Panc1 (cell line): Measurements from ENCODE around the gene SORCS1. TPM values are rescaled to one million over a fixed set of nuclear protein-coding genes. Genes with fewer than 3 reads are reported as not detected.

Experiments
- ATAC-seq: fragments of 200-7000 bp; cut with Tn5 transposase; 2 replicates; pipeline ENCODE4 v1.9.1; 2020; ENCODE audit warnings: mild to moderate bottlenecking, moderate library complexity
- BruUV-seq: library from RNA; stranded (reverse); fragments of 400-500 nt; replicated peaks from 2 replicates; lab custom pipeline; 2021; lab: Mats Ljungman, UMichigan
- CTCF ChIA-PET: fragments of 300-600 bp; sonication (Branson Sonifier 250); formaldehyde crosslinking; loops from one replicate; lab custom pipeline; 2022; ENCODE audit warnings: antibody characterized with exemption; lab: Charles Lee
- POLR2A ChIA-PET: fragments of 300-600 bp; sonication (Branson Sonifier 250); formaldehyde crosslinking; loops from one replicate; lab custom pipeline; 2022; ENCODE audit warnings: antibody characterized with exemption; lab: Charles Lee
- DNase-seq: peaks from one replicate; pipeline ENCODE4 v3.0.0-alpha.2; 2010; ENCODE audit warnings: low read depth, low spot score
- H3K27ac ChIP-seq: 2 replicates; pipeline ENCODE4 v1.5.1; 2011; ENCODE audit warnings: mild to moderate bottlenecking, low read length, inconsistent platforms
- H3K27me3 ChIP-seq: fragments of 200-500 bp; sonication (Bioruptor generic); 2 replicates; pipeline ENCODE4 v1.6.0; 2014; ENCODE audit warnings: low read length, inconsistent platforms; ENCODE audit not compliant: control insufficient read depth, insufficient read depth
- H3K36me3 ChIP-seq: fragments of 200-500 bp; sonication (Bioruptor generic); 2 replicates; pipeline ENCODE4 v1.5.1; 2014; ENCODE audit warnings: inconsistent platforms, mild to moderate bottlenecking, low read length, moderate library complexity; ENCODE audit not compliant: control insufficient read depth, insufficient read depth
- H3K4me1 ChIP-seq: 2 replicates; pipeline ENCODE4 v1.5.1; 2011; ENCODE audit warnings: inconsistent platforms, mild to moderate bottlenecking, low read length, moderate library complexity; ENCODE audit not compliant: control insufficient read depth, insufficient read depth
- H3K4me3 ChIP-seq, 2 experiments: 2 replicates each; pipeline ENCODE4 v1.5.1; 2011 to 2012; ENCODE audit warnings: low read depth in 2 of 2, low read length in 2 of 2, mild to moderate bottlenecking in 2 of 2, inconsistent platforms in 1 of 2, moderate library complexity in 1 of 2
- H3K9me3 ChIP-seq: fragments of 200-500 bp; sonication (Bioruptor generic); 2 replicates; pipeline ENCODE4 v1.5.1; 2014; ENCODE audit warnings: low read depth, mild to moderate bottlenecking, inconsistent platforms, low read length, moderate library complexity; ENCODE audit not compliant: control insufficient read depth, insufficient read depth
- CTCF ChIP-seq: fragments of 450-650 bp; IDR thresholded peaks from 2 replicates; pipeline ENCODE4 v1.5.1; 2017; ENCODE audit warnings: mild to moderate bottlenecking
- POLR2AphosphoS5 ChIP-seq: IDR thresholded peaks from 2 replicates; pipeline ENCODE4 v1.6.1; 2012; ENCODE audit warnings: mild to moderate bottlenecking, low read depth, low read length, moderate library complexity
- REST ChIP-seq, 2 experiments: IDR thresholded peaks; 2 replicates each; pipeline ENCODE4 v1.6.1; 2011 to 2012; ENCODE audit warnings: low read depth in 2 of 2, control low read depth in 1 of 2, low read length in 1 of 2, mild to moderate bottlenecking in 1 of 2, moderate library complexity in 1 of 2; ENCODE audit not compliant: insufficient read depth in 1 of 2
- SIN3A ChIP-seq: IDR thresholded peaks from 2 replicates; pipeline ENCODE4 v1.6.1; 2012; ENCODE audit warnings: low read depth, mild to moderate bottlenecking, low read length, moderate library complexity, borderline replicate concordance; ENCODE audit not compliant: insufficient read depth
- TCF7L2 ChIP-seq: IDR thresholded peaks from 2 replicates; pipeline ENCODE4 v1.6.1; 2011; ENCODE audit warnings: mild to moderate bottlenecking, low read depth, low read length, inconsistent platforms
- in situ Hi-C: cut with HindIII; loops from 2 replicates; pipeline ENCODE4 v1.10.0; 2016; ENCODE audit warnings: low sequenced_read_pairs, low pct_unique_long_range_greater_than_20kb
- intact Hi-C: fragments of 100-400 bp; cut with micrococcal nuclease; formaldehyde crosslinking; loops from one replicate; pipeline ENCODE4 v1.10.0; 2022; ENCODE audit not compliant: unreplicated experiment
- total RNA-seq: library from RNA; stranded (reverse); gene quantifications from one replicate; pipeline ENCODE4 v1.2.1, GENCODE V29; 2021; ENCODE audit not compliant: unreplicated experiment

SORCS1 gene
- total RNA-seq, 1 experiment from 2014 or later: not detected

- Histone ChIP-seq H3K27me3 (peaks cover 9% of the 10 kb centered on the region; the same call in 1 of the 2 replicates), H3K4me3 (no peak overlapping the region), H3K9me3 (peaks cover under 1% of the 10 kb centered on the region; the same call in 1 of the 2 replicates), H3K36me3 (no peaks in the 10 kb centered on the region; the same call in 1 of the 2 replicates), H3K27ac (no peak overlapping the region), H3K4me1 (no peaks in the 10 kb centered on the region)
- CTCF ChIA-PET: no interaction called here
- no TSS peak for BruUV-seq
- intact Hi-C loops: loop anchor here (10.0 kb wide), 1 partner anchor 1019 kb away; no protein-coding TSS in a partner anchor
- in situ Hi-C loops: no loop called here
- ATAC-seq (no peak; the same call in 1 of the 2 replicates), DNase-seq (no peak)
- peak; percentile 63 for TF ChIP-seq CTCF
- TF ChIP-seq POLR2AphosphoS5: no peak
- POLR2A ChIA-PET: no interaction called here
These were observed 368.9 kb downstream of the SORCS1 start for GRCh38 chr10:106795619-106796018.

- no TSS peak for BruUV-seq
These were observed 370.9 kb downstream of the SORCS1 start for GRCh38 chr10:106793617-106794016.

More at GRCh38 chr10:106793617-106794016, 370.9 kb downstream of the SORCS1 start:
- in situ Hi-C loops (no loop called here), intact Hi-C loops (loop anchor here (10.0 kb wide), 1 partner anchor 1021 kb away; no protein-coding TSS in a partner anchor)
- H3K27me3 ChIP-seq: peaks cover 11% of the 10 kb centered on the region; the same call in 1 of the 2 replicates
- ATAC-seq: no peak
- H3K4me3 ChIP-seq: no peak overlapping the region
- peaks cover 3% of the 10 kb centered on the region; the same call in 1 of the 2 replicates for H3K9me3 ChIP-seq
- no peaks in the 10 kb centered on the region for H3K4me1 ChIP-seq
- POLR2A ChIA-PET: no interaction called here
- H3K27ac ChIP-seq: no peak overlapping the region
- CTCF ChIA-PET: no interaction called here
- TF ChIP-seq REST (IDR thresholded peaks at IDR 0.05; ENCODE audit: insufficient read depth in 1 of 2, low read depth in 2 of 2, low read length in 1 of 2) (no peak), CTCF (no peak), POLR2AphosphoS5 (no peak), SIN3A (no peak), TCF7L2 (no peak)
- DNase-seq: no peak
- no peaks in the 10 kb centered on the region; the same call in 1 of the 2 replicates for H3K36me3 ChIP-seq
